GM12878 (cell line): ENCODE measurements around the gene AHR.

Experiments used
- ATF2 ChIP-seq: IDR thresholded peaks from 2 replicates; pipeline ENCODE4 v1.6.1; 2012; ENCODE audit warnings: low read length, inconsistent platforms
- CBFB ChIP-seq: IDR thresholded peaks from 2 replicates; pipeline ENCODE4 v1.6.1; 2016; ENCODE audit warnings: antibody characterized with exemption, low read depth
- CBX3 ChIP-seq: fragments of 200-600 bp; sonication (generic); IDR thresholded peaks from 2 replicates; pipeline ENCODE4 v1.6.1; 2016; ENCODE audit warnings: low read depth, borderline replicate concordance
- CTCF ChIP-seq, 3 experiments: IDR thresholded peaks in 2 of 3; conservative IDR thresholded peaks in 1 of 3; 2 replicates each; pipeline ENCODE4 v1.5.1; 2011; ENCODE audit warnings: low read depth in 3 of 3, low read length in 3 of 3, mild to moderate bottlenecking in 3 of 3, control low read depth in 2 of 3, moderate library complexity in 2 of 3, inconsistent platforms in 1 of 3, mixed read lengths in 1 of 3; ENCODE audit not compliant: control insufficient read depth in 2 of 3, insufficient read depth in 1 of 3; ENCODE audit errors: extremely low read depth in 1 of 3
- ESRRA ChIP-seq: IDR thresholded peaks from 2 replicates; pipeline ENCODE4 v1.6.1; 2012; ENCODE audit warnings: mild to moderate bottlenecking, low read length, improper control_type of control experiment
- MEF2A ChIP-seq: IDR thresholded peaks from 2 replicates; pipeline ENCODE4 v1.6.1; 2011; ENCODE audit warnings: low read depth, mild to moderate bottlenecking, low read length, moderate library complexity; ENCODE audit not compliant: insufficient read depth
- NFYA ChIP-seq: IDR thresholded peaks from 2 replicates; pipeline ENCODE4 v1.6.1; 2011; ENCODE audit warnings: low read depth, mild to moderate bottlenecking, low read length, improper control_type of control experiment, borderline replicate concordance
- POLR2A ChIP-seq: IDR thresholded peaks from 2 replicates; pipeline ENCODE4 v1.6.1; 2011; ENCODE audit warnings: low read depth, mild to moderate bottlenecking, low read length
- REST ChIP-seq: IDR thresholded peaks from 2 replicates; pipeline ENCODE4 v1.6.1; 2012; ENCODE audit warnings: mild to moderate bottlenecking, low read depth, low read length
- SIX5 ChIP-seq: IDR thresholded peaks from 2 replicates; pipeline ENCODE4 v1.6.1; 2011; ENCODE audit warnings: mild to moderate bottlenecking, low read depth, low read length, moderate library complexity; ENCODE audit not compliant: severe bottlenecking
- TCF3 ChIP-seq: IDR thresholded peaks from 2 replicates; pipeline ENCODE4 v1.6.1; 2012; ENCODE audit warnings: low read depth, mild to moderate bottlenecking, low read length, borderline replicate concordance; ENCODE audit not compliant: insufficient read depth

GRCh38 chr7:17385612-17386011 is 87.2 kb downstream of the AHR start:
- TF ChIP-seq ATF2 = no peak
- no peak for TF ChIP-seq POLR2A
- TF ChIP-seq SIX5 = no peak
- no peak for TF ChIP-seq NFYA
- no peak for TF ChIP-seq CTCF (IDR thresholded peaks at IDR 0.05 in 2 of 3, conservative IDR thresholded peaks at IDR 0.05 in 1 of 3; ENCODE audit: control insufficient read depth in 2 of 3, extremely low read depth in 1 of 3, insufficient read depth in 1 of 3, low read depth in 3 of 3, low read length in 3 of 3)
- no peak for TF ChIP-seq REST
- no peak for TF ChIP-seq TCF3
- no peak for TF ChIP-seq MEF2A
- no peak for TF ChIP-seq CBFB
- TF ChIP-seq CBX3 = no peak
- TF ChIP-seq ESRRA = no peak
